ENCODE results near the gene AQP9.
"Not testable (repeated sequence)": the region's sequence is repeated elsewhere in the genome, so short reads cannot be mapped to it uniquely, and the experiment has no call there.

- TF ChIP-seq, protein P1, sequence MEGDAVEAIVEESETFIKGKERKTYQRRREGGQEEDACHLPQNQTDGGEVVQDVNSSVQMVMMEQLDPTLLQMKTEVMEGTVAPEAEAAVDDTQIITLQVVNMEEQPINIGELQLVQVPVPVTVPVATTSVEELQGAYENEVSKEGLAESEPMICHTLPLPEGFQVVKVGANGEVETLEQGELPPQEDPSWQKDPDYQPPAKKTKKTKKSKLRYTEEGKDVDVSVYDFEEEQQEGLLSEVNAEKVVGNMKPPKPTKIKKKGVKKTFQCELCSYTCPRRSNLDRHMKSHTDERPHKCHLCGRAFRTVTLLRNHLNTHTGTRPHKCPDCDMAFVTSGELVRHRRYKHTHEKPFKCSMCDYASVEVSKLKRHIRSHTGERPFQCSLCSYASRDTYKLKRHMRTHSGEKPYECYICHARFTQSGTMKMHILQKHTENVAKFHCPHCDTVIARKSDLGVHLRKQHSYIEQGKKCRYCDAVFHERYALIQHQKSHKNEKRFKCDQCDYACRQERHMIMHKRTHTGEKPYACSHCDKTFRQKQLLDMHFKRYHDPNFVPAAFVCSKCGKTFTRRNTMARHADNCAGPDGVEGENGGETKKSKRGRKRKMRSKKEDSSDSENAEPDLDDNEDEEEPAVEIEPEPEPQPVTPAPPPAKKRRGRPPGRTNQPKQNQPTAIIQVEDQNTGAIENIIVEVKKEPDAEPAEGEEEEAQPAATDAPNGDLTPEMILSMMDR (IDR thresholded peaks at IDR 0.05): not testable (repeated sequence)
- TF ChIP-seq POLR2A (IDR thresholded peaks at IDR 0.05): not testable (repeated sequence)
These were observed 24.8 kb upstream of the AQP9 start for GRCh38 chr15:58113358-58113757.
